Inflammatory macrophage (primary cell): Measurements from ENCODE around the gene ARID3B.
"Not testable (repeated sequence)": the region's sequence is repeated elsewhere in the genome, so short reads cannot be mapped to it uniquely, and the experiment has no call there.

Experiments used
- DNase-seq, 2 donors: peaks; one replicate each; pipeline ENCODE4 v3.0.0-alpha.2; 2020 to 2022

The ARID3B gene

DNA sequence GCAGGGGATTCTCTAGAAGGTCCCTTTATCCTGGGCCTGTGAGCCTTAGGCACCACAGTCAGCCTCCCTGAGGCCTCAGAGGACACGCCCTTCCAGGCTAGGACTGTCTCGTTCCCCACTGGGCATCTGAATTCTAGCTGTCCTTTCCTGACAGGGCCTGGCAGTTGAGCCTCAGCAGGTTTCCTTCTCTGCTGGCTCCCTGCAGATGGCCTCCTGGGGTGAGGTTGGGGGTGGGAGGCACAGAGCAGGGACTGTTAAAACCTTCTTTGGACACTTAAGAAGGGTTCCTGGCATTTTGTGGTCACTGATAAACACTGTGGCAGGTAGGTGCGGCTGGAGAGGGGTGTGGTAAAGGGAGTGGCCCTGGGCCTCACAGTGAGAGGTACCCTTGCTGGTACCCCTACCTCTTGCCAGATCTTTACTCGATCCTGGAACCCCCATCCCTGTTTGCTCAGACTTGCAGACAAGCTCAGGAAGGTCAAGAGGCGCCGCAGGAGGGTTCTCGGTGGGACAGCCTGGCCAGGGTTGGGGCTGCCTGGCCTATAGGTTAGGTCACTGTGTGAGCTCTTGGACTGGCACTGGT is 83.1 kb downstream of the ARID3B start:
- no peak for DNase-seq

DNA sequence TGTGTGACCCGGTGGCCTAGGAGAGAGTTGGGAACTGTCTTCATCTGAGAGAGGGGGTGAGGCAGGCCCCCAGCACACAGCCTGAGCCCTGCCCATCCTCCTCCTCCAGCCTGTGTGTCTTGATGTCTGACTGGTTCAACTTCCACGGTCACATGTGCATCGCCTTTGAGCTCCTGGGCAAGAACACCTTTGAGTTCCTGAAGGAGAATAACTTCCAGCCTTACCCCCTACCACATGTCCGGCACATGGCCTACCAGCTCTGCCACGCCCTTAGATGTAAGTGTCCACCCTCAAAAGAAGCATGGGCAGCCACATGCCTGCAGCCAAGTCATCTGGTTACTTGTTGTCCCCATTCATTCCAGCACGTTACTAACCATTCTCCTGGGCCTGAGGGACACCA is 84.7 kb downstream of the ARID3B start:
- DNase-seq, result no peak

DNA sequence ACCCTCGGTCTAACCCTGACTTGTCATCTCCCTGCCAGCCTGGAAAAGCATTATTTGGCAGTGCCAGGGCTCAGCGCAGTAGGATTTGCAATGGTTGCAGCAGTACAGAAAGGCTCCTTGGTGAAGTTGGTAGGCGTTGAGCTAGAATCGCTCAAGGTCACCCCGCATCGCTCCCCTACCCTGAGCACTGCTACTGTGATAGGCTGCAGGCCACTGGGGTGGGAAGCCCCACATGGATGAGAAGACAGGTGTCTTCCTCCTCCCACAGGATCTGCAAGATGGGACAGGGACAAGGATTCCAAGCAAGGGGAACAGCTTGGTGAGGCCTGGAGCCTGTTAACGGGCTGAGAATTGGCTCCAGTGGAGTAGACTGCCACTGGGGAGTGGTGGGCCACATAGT is 85.3 kb downstream of the ARID3B start:
- no peak for DNase-seq

DNA sequence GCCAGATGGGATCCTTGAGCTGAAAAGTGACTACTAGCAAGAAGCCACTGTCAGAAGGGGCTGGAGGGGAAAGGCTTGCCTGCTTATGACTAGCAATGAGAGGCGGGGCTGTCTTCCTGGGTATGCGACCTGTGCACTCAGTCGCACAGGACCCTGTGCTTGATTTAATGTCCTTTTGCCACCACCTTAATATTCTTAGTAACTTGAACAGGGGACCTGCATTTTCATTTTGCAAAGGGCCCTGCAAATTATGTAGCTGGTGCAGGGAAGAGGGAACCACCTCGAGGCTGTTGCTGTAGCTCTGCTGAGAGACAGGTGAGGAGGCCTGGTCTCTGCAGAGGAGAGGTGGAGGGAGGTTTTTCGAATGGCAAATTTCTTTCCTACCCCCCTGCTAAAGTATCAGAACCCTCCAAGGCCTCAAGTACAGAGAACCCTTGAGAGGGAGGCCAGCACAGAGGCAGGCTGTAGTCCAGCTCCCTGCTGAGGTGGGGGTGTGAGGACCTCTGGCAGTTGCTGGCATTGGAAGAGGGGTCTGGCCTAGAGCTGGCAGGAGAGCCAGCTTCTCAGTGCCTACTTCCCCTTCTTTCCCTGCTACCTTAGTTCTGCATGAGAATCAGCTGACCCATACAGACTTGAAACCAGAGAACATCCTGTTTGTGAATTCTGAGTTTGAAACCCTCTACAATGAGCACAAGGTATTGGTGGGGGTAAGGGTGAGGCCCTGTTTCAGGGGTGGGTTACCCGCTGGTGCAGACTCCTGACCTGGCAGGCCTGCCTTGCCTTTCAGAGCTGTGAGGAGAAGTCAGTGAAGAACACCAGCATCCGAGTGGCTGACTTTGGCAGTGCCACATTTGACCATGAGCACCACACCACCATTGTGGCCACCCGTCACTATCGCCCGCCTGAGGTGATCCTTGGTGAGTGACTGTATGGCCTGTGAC is 86.0 kb downstream of the ARID3B start:
- DNase-seq, result peak; percentile 28 to 43

DNA sequence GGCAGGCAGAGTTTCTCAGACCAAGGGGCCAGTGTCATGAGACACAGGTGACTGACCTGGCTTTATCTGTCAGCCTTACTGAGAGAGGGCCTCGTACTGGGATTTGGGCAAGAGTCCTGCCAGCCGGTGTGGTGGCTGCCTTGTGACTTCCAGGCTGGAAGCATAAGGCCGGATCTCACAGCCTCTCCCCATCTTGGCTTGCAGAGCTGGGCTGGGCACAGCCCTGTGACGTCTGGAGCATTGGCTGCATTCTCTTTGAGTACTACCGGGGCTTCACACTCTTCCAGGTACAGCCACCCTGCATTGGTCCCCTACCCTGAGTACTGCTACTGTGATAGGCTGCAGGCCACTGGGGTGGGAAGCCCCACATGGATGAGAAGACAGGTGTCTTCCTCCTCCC is 86.7 kb downstream of the ARID3B start:
- no peak for DNase-seq

DNA sequence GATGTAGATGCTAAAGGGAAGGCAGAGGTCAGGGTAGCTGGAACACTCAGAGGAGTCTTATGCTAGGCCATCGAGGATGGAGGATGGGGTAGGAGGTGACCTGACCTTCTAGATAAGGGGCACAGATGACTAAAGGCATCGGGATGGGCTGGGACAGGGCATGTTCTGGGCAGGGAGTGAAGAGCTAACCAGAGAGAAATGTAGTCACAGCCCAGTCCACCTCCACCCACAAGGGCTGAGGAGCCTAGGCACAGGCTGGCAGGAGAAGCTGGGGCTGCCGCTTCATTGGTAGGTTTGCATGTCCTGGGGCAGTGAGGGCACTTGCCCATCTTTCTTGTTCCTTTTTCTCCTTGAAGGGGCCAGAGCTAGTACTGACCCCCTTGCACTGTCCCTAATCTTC is 87.2 kb downstream of the ARID3B start:
- DNase-seq, result no peak

DNA sequence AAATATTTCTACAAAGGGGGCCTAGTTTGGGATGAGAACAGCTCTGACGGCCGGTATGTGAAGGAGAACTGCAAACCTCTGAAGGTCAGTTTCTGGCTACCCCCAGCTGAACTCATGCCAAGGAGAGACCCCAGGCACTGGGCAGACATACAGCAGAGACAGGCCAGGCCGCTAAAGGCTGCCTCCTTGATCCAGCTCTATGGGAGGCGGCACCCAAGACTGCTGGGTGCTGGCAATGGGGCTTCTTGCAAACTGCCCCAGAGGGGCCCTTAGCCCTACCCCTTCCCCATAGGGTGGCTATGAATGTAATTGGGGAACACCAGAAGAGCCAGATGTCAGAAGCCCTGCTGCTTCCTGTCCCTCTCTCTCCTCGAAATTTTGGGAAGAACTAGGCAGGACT is 87.9 kb downstream of the ARID3B start:
- peak in 1 of 2 donors; percentile 8 for DNase-seq

DNA sequence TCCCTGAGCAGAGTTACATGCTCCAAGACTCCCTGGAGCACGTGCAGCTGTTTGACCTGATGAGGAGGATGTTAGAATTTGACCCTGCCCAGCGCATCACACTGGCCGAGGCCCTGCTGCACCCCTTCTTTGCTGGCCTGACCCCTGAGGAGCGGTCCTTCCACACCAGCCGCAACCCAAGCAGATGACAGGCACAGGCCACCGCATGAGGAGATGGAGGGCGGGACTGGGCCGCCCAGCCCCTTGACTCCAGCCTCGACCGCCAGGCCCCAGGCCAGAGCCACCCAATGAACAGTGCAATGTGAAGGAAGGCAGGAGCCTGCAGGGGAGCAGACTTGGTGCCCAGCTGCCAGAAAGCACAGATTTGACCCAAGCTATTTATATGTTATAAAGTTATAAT is 88.7 kb downstream of the ARID3B start:
- DNase-seq, result not testable (repeated sequence)

DNA sequence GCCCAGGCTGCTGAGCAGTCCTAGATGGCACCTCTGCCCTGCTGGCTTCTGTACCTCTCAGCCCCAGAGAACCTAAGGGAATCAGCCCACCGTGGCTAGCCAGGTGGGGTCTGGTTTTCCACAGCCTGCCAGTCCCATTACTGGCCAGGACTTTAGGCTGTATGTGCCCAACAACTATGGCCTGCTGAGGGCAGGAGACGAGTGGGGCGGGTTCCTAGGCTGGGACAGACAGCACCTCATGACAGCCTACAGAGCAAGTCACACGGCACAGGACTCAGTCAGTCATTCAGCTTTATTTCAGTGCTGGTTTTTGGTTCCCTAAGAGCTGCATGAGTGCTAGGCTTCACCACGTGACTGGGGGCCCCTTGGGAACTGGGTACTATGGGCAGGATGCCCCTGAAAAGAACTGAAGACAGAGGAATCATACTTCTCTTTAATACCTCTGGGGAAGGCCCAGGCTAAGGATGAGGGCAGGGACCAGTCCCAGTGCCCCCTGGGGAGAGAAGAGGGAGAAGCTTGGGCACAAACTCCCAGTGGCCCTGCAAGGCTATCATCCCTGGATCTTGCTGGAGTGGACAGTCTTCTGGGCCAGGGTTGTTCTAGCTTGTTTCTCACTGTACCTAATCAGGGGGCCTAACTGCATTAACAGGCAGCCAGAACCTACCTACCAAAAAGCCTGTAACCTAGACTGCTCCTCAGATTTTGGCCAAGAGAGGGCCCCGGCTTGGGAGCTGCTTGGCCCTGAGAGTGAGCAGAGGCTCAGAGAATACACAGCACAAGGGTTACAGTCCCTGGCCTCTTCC is 89.5 kb downstream of the ARID3B start:
- DNase-seq, result peak in 1 of 2 donors; percentile 24

DNA sequence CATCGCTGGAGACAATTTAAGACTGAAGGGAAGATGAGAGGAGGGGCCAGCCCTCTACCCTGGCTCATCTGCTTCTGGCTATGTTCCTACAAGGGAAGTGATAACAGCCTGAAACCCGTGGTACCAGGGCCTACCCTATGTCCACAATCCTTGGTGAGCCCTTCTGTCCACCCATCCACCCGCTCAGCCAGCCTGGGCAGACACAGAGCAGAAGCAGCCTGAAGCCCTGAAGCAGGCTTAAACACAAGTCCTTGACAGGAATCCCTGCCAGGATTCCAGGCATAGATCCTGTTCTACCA is 90.0 kb downstream of the ARID3B start:
- no peak for DNase-seq

DNA sequence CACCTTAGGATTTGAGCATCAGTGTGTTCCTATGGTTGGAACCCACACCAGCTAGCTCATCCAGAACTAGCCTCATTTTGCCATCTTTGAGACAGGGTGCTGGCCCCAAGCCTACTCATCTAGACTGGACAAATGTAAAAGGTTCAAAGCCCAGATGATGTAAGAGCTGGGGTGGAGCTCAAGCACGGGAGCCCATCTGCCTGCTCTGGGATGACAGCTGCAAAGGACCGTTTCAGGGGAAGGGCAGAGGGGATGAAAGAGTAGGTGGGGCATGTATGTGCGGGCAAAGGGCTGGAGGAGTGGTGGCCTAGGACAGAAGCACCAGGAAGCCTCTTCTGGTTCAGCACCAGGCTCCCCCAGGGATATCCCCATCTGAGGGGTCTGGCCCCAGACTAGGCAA is 90.4 kb downstream of the ARID3B start:
- no peak for DNase-seq

DNA sequence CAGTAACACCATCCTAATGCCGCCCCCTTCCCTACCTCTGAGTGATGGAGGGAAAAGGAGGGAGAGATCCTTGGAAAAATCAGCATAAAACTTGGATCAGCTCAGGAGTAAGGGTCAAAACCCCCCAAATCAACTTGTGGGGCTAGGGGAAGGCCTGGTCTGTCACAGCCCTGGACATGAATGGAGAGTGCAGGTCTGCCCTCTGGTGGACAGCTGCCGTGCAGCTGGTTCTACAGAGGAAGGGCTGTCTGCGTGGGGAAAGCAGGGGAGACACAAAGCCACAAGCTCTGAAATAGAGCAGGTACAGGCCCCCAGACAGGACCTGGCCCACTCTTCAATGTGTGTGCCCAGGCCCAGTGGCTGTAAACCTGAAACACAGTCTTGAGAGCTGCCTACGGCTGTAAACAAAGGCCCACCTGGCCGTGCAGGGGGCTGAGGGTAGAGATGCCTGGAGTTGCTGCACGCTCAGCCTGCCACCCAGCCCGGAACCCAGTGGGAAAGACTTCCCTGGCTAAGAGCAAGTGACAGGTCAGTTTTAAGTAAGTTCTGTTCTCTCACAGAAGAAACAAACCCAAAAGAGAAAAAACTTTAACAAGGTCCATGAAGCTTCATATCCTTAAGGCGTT is 91.0 kb downstream of the ARID3B start:
- DNase-seq, result peak; percentile 49 to 64

DNA sequence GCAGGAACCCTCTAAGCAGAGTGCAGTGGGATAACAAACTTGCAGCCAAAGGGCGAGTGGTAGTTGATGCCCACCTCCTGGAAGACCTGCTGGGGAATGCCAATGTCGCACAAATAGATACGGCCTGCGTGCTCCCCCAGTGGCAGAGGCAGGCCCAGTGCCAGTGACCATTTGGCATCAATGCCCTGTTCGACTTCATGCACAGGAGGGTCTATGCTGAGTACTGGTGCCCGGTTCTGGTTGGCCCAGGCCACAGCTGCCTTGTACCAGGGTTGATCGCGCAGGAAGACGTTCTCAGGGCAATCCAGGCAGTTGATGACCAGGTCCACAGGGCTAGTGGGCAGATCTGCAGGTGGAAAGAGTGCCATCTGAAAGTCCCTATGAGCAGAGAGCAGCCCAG is 91.6 kb downstream of the ARID3B start:
- DNase-seq, result no peak

DNA sequence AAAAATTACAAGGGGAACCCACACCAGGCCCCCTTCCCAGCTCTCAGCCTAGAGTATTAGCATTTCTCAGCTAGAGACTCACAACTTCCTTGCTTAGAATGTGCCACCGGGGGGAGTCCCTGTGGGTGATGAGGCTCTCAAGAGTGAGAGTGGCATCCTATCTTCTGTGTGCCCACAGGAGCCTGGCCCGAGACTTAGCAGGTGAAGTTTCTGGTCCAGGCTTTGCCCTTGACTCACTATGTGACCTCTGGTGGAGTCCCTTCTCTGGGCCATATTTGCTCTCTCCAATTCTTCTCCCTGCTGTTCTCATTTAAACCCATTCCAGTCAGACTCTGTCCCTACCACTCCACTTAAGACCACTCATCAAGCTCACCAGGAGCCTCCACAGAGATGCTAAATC is 92.8 kb downstream of the ARID3B start:
- no peak for DNase-seq

DNA sequence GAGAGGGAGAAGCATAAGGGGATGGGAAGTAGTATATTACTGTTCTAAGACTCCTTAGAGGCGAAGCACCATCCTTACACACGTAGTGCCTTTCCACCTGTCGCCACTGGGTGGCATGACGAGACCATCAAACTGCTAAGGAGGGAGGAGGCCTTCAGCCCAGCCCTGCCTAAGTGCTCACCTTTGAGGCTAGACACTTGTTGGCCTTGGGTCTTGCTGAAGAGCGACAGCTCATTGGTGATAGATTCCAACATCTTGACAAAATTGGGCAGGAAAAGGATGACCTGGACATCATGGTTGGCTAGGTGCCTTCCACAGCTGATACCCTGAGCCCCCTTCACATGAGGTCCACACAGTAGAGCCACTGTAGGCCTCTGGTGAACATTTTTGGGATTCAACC is 94.2 kb downstream of the ARID3B start:
- peak; percentile 66 to 70 for DNase-seq

DNA sequence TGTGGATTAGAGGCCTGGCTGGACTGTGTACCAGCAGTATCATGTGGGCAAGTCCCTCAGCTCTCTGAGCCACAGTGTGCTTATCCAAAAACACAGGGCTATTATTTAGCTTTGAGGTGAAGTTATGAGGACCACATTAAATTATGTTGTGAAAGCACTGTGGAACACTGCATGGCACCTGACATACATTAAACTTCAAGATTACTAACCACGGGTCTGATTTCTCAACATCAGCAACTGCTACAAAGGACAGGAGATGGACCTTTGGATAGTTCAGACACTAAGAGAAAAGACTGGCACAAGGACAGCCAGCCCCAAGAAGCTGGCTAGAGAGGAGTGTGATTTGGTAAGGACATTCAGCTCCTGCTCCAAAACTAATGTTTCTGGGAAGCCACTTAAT is 96.0 kb downstream of the ARID3B start:
- no peak for DNase-seq

DNA sequence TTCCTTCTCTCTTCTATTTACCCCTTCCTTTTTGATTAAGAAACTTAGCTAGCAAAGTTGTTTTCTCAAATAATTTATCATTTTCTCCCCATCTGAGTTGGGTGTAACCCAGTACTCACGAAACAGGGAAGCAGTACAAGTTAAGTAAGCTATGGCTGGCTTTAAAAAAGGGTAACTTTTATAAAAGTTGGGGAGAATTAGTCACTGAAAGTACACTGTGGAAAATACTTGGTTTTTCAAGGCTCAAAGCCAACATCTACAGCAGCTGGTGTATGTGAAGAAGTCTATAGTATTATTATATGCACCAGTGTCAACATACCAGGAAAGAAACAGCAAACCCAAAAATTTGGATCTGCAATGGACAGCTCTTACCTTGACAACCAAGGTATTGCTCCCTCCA is 100.1 kb downstream of the ARID3B start:
- no peak for DNase-seq

DNA sequence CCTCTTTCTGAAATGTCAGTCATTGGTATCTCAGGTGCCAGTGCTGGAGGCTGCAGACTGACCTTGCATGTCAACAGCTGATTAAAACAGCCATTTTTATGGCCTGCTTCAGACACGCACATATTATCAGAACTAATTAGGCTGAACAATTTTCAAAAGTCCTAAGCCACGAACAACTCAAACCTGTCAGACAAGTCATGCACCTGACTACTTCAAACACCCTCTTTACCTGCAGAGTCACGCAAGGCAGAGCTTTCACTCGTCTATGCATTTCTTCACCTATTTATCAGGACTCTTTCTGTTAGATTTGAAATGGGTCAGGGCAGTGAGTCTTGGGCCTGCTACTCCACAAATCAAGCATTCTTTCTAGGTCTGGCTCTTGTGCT is 101.3 kb downstream of the ARID3B start:
- no peak for DNase-seq

DNA sequence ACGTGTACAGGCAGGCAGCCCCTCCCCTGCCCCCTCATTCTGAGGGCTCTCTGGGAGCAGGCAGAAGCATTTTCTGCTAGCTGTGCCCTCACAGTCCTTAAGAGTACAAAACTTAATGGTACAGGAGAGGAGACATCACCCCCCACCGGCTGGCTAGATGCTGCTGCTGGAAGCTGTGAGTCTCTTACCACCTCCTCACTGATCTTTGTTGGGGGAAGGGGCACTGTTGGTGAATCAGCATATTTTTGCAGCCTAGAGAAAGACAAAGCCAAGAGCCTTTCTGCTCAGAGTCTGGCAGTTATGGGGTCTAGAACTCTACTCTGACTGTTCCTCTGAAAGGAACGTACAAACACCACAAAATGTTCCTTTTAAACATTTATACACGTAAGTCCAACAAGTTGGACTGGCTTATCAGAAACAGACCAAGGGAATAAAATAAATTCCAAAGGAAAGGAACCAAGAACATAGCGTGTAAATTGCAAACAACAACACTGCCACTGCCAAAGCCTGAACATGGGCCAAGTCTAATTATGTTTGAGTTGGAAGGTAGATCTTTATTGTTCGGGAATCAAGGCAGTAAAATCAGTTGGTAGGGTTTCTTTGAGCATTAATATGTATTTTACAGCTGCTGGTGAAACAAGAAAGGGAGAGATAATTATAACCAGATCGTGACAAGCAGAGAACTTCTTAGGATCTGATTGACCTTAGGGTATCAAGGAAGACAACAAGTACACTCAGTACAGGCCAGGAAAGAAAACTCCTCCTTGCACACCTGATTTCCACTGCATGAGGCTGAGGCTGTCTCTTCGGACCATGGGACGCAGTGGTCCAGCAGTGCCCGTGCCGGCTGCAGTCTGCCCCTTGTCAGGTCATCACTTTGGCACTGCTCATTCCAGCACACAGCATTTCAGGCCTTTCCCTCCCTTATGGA is 102.0 kb downstream of the ARID3B start:
- DNase-seq, result no peak

DNA sequence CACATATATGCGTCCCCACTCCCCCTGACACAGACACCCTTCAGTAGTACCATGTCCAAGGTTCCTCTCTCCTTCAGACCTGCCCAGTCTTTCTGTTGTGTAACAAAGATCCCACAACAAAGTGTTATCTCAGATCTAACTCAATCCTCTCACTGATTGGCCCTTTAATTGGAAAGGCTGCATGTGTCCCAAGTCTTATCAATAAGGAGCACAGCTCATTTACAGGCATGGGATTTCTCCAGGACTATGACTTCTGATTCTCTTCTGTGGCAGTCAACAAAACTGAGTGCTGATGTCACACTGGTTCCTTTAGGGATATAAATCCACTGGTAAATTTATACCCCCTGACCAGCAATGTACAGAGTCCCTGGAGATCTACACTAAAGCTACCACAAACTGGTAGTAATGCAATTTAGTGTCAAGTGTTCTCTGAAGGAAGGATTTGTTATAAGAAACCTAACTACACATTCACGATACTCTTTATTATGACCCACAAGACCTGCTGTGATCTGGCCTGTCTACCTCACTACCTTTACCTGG is 102.7 kb downstream of the ARID3B start:
- no peak for DNase-seq

DNA sequence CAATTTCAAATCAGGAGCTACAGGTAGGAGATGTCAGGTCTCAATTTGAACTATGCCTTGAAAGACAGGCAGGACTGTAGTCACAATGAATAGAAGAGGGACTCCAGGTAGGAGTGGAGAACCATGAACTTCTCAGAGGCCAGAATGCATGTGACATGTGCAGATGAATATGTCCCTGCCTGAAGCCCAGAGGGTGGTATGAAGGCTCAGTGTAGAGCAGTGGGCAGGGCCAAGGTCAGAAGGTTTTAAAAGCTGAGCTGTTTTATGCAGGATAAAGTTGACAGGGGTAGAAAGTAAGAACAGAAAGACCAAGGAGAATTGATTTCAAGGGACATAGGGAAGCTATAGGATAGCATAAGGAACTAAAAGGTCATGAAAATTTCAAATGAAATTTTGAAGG is 105.5 kb downstream of the ARID3B start:
- DNase-seq, result no peak
